GM12865 (cell line): ENCODE results near the gene TTC36.

Source experiments
- DNase-seq: peaks from one replicate; pipeline ENCODE4 v3.0.0; 2010; ENCODE audit warnings: low read depth
- H3K4me3 ChIP-seq: 2 replicates; pipeline ENCODE4 v1.5.1; 2011; ENCODE audit warnings: mild to moderate bottlenecking, low read depth, low read length, control low read depth
- CTCF ChIP-seq: IDR thresholded peaks from 2 replicates; pipeline ENCODE4 v1.5.1; 2011; ENCODE audit warnings: low read length, control low read depth, low read depth, inconsistent platforms; ENCODE audit not compliant: insufficient read depth; ENCODE audit errors: missing control alignments

Gene TTC36

GRCh38 chr11:118537409-118537980 is 10.2 kb downstream of the TTC36 start:
- no peak for DNase-seq
- H3K4me3 ChIP-seq: no peak overlapping the region
- TF ChIP-seq CTCF: no peak

- TF ChIP-seq CTCF: no peak
- no peak overlapping the region for H3K4me3 ChIP-seq
- DNase-seq: no peak
Observed at GRCh38 chr11:118544010-118544646, 16.9 kb downstream of the TTC36 start.

- no peak for DNase-seq
- H3K4me3 ChIP-seq: no peak overlapping the region
- no peak for TF ChIP-seq CTCF
Observed at GRCh38 chr11:118544647-118545010, 17.4 kb downstream of the TTC36 start.

GRCh38 chr11:118545533-118545932 is 18.3 kb downstream of the TTC36 start:
- TF ChIP-seq CTCF: no peak
- DNase-seq: no peak
- no peak overlapping the region for H3K4me3 ChIP-seq

GRCh38 chr11:118547132-118547531 is 19.9 kb downstream of the TTC36 start:
- H3K4me3 ChIP-seq: no peak overlapping the region
- TF ChIP-seq CTCF: no peak
- DNase-seq: no peak

GRCh38 chr11:118552341-118552740 is 25.1 kb downstream of the TTC36 start:
- H3K4me3 ChIP-seq: no peak overlapping the region
- no peak for DNase-seq
- no peak for TF ChIP-seq CTCF

GRCh38 chr11:118560806-118561205 is 33.5 kb downstream of the TTC36 start:
- TF ChIP-seq CTCF: no peak
- no peak for DNase-seq
- H3K4me3 ChIP-seq: no peak overlapping the region
